HG03196 (cell line): ENCODE results near the gene NIM1K.
"Not testable (repeated sequence)": the region's sequence is repeated elsewhere in the genome, so short reads cannot be mapped to it uniquely, and the experiment has no call there.

Experiments
- ATAC-seq: cut with Tn5 transposase; IDR thresholded peaks from one replicate; pipeline ENCODE4 v1.9.1; 2021; ENCODE audit not compliant: unreplicated experiment

NIM1K gene

GRCh38 chr5:43312699-43313034, 120.6 kb downstream of the NIM1K start:
- ATAC-seq: peak; percentile 17

GRCh38 chr5:43313035-43313853, 121.2 kb downstream of the NIM1K start, which contains the start of gene HMGCS1:
Gene HMGCS1, minus strand, starts transcription at chr5:43313412. Its CDS starts 14,447 bp downstream, at chr5:43298965.
- peak; percentile 93 for ATAC-seq

GRCh38 chr5:43313854-43314457, 121.9 kb downstream of the NIM1K start:
- no peak for ATAC-seq

DNA sequence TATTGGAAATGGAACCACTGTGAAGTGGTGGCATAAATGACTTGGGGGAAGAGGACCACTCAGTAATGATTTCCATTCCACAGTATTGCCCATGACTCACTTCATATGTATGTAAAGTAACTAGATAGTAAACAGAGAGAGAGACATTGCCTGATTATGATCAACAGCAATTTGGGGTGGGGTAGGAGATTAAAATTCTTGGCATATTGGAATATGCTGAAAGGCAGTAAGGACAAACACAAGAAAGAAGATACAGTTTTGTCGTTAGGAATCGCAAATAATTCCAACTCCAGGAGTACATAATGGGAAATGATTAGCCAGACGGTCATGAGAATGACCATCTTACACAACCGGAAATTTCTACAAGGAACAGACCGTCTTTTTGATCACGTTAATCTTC, 122.7 kb downstream of the NIM1K start:
- ATAC-seq: no peak

DNA sequence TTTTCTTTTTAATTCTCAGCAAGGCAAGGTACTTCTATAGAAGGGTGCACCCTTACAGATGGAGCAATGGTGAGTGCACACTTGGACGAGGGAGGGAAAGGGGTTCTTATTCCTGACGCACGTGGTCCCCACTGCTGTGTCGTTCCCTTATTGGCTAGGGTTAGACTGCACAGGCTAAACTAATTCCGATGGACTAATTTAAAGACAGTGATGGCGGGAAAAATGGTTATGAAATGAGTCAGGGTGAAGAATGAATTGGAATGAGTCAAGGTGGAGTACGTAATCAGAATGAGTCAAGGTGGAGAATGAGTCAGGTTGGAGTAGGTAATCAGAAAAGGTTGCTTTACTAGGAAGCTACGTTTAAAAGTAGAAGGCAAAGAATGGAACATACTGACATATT, 123.2 kb downstream of the NIM1K start:
- no peak for ATAC-seq

- ATAC-seq: no peak
Observed at GRCh38 chr5:43315682-43316081, 123.7 kb downstream of the NIM1K start.

- no peak for ATAC-seq
Observed at GRCh38 chr5:43316421-43316820, 124.4 kb downstream of the NIM1K start.

DNA sequence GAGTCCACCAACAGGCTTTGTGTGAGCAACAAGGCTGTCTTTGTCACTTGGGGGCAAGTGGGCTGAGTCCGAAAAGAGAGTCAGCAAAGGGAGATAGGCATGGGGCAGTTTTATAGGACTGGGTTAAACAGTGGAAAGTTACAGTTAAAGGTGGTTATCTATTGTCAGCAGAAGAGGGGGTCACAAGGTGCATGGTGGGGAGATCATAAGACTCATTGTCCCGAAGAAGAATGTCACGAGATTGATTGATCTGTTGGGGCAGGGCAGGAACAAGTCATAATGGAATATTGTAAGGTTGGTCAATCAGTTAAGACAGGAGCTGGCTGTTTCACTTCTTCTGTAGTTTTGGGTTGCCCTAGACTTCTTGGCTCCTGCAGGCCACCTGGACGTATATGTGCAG, 128.8 kb downstream of the NIM1K start:
- ATAC-seq: no peak

DNA sequence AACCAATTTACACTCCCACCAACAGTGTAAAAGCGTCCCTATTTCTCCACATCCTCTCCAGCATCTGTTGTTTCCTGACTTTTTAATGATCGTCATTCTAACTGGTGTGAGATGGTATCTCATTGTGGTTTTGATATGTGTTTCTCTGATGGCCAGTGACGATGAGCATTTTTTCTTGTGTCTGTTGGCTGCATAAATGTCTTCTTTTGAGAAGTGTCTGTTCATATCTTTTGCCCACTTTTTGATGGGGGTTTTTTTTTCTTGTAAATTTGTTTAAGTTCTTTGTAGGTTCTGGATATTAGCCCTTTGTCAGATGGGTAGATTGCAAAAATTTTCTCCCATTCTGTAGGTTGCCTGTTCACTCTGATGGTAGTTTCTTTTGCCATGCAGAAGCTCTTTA, 131.5 kb downstream of the NIM1K start:
- ATAC-seq: not testable (repeated sequence)

DNA sequence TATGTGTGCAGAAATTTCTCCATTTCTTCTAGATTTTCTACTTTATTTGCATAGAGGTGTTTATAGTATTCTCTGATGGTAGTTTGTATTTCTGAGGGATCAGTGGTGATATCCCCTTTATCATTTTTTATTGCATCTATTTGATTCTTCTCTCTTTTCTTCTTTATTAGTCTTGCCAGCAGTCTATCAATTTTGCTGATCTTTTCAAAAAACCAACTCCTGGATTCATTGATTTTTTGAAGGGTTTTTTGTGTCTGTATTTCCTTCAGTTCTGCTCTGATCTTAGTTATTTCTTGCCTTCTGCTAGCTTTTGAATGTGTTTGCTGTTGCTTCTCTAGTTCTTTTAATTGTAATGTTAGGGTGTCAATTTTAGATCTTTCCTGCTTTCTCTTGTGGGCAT, 133.6 kb downstream of the NIM1K start:
- ATAC-seq: not testable (repeated sequence)
